HepG2 (cell line): Measurements from ENCODE around the gene DOK5. TPM values are rescaled to one million over a fixed set of nuclear protein-coding genes. Genes with fewer than 3 reads are reported as not detected.
A peak's percentile ranks its signal among the peaks of the same experiment; 100 is the strongest.

Experiments used
- ATAC-seq: fragments of 200-7000 bp; cut with Tn5 transposase; 3 replicates; pipeline ENCODE4 v1.9.1; 2020; ENCODE audit warnings: mild to moderate bottlenecking, moderate library complexity
- BruUV-seq: library from RNA; stranded (reverse); fragments of 400-500 nt; replicated peaks from 2 replicates; lab custom pipeline; 2021; lab: Mats Ljungman, UMichigan
- CTCF ChIA-PET: fragments of 300-600 bp; formaldehyde crosslinking; extraction: SDS; loops from one replicate; lab custom pipeline; 2021; ENCODE audit warnings: low total read pairs, inconsistent platforms, low intra/inter-chr PET ratio; lab: Yijun Ruan, JAX
- POLR2A ChIA-PET: fragments of 350-600 bp; sonication (Branson Sonifier 250); formaldehyde crosslinking; loops from one replicate; lab custom pipeline; 2020; ENCODE audit warnings: antibody characterized with exemption, inconsistent platforms; lab: Yijun Ruan, JAX
- DNase-seq: peaks from one replicate; pipeline ENCODE4 v3.0.0-alpha.2; 2015; ENCODE audit warnings: low spot score
- FAIRE-seq: peaks from 3 replicates; lab custom pipeline; 2011; peaks lifted over from hg19 to GRCh38; lab: Jason Lieb, UNC
- H2AFZ ChIP-seq: one replicate; pipeline ENCODE4 v1.6.1; 2011; ENCODE audit warnings: low read length, inconsistent platforms
- H3K27ac ChIP-seq: fragments of 300-600 bp; 3 replicates; pipeline ENCODE4 v1.8.0; 2011; ENCODE audit warnings: mixed run types, mild to moderate bottlenecking, mixed read lengths, low read length, inconsistent platforms; ENCODE audit not compliant: insufficient read depth; ENCODE audit errors: extremely low read length
- H3K27me3 ChIP-seq, 2 experiments: fragments of 200-600 bp in 1 of 2; 2 replicates in 1 of 2; 3 replicates in 1 of 2; pipeline versions ENCODE4 v1.6.0 to v1.8.0; 2011; ENCODE audit warnings: low read length in 2 of 2, mild to moderate bottlenecking in 2 of 2, moderate library complexity in 2 of 2, inconsistent platforms in 1 of 2; ENCODE audit not compliant: insufficient read depth in 2 of 2, control insufficient read depth in 1 of 2
- H3K36me3 ChIP-seq, 2 experiments: fragments of 200-600 bp in 1 of 2; replicated peaks in 1 of 2; 2 replicates in 1 of 2; 3 replicates in 1 of 2; pipeline versions ENCODE4 v1.5.1 to v1.8.0; 2011; ENCODE audit warnings: low read length in 2 of 2, inconsistent platforms in 1 of 2; ENCODE audit not compliant: insufficient read depth in 2 of 2, control insufficient read depth in 1 of 2
- H3K4me1 ChIP-seq: 2 replicates; pipeline ENCODE4 v1.5.1; 2012; ENCODE audit warnings: low read length, inconsistent platforms; ENCODE audit not compliant: insufficient read depth
- H3K4me2 ChIP-seq: 2 replicates; pipeline ENCODE4 v1.6.0; 2011; ENCODE audit warnings: low read depth, low read length, inconsistent platforms
- H3K4me3 ChIP-seq, 3 experiments: fragments of 200-600 bp in 1 of 3; sonication (generic), shearing (Covaris generic) in 1 of 3; replicated peaks in 1 of 3; 2 replicates each; pipeline ENCODE4 v1.5.1; 2011 to 2016; ENCODE audit warnings: low read length in 3 of 3, inconsistent platforms in 2 of 3, low read depth in 2 of 3, mild to moderate bottlenecking in 2 of 3, control low read depth in 1 of 3, mixed read lengths in 1 of 3; ENCODE audit not compliant: insufficient read depth in 1 of 3
- H3K79me2 ChIP-seq: one replicate; pipeline ENCODE4 v1.6.1; 2011; ENCODE audit warnings: low read length, inconsistent platforms; ENCODE audit not compliant: insufficient read depth
- H3K9ac ChIP-seq: 2 replicates; pipeline ENCODE4 v1.6.0; 2011; ENCODE audit warnings: mild to moderate bottlenecking, low read depth, low read length, inconsistent platforms; ENCODE audit not compliant: insufficient read depth
- H3K9me3 ChIP-seq: 2 replicates; pipeline ENCODE4 v1.5.1; 2012; ENCODE audit warnings: mild to moderate bottlenecking, low read length
- H4K20me1 ChIP-seq: 2 replicates; pipeline ENCODE4 v1.6.0; 2011; ENCODE audit warnings: inconsistent platforms, mild to moderate bottlenecking, low read length, moderate library complexity; ENCODE audit not compliant: insufficient read depth
- ATM ChIP-seq: fragments of 450-650 bp; IDR thresholded peaks from 2 replicates; pipeline ENCODE4 v1.7.1; 2017; ENCODE audit warnings: mild to moderate bottlenecking, borderline replicate concordance
- CREB1 ChIP-seq, 2 experiments: fragments of 450-650 bp in 1 of 2; IDR thresholded peaks; 2 replicates each; pipeline ENCODE4 v1.6.1; 2016 to 2017; ENCODE audit warnings: control low read depth in 1 of 2, mild to moderate bottlenecking in 1 of 2, missing compliant biosample characterization in 1 of 2, missing genetic modification characterization in 1 of 2
- FOXP1 ChIP-seq, 2 experiments: fragments of 450-650 bp in 1 of 2; IDR thresholded peaks; 2 replicates each; pipeline ENCODE4 v1.6.1; 2017 to 2018; ENCODE audit warnings: antibody characterized with exemption in 1 of 2
- KLF11 ChIP-seq: IDR thresholded peaks from 2 replicates; pipeline ENCODE4 v1.6.1; 2016; ENCODE audit warnings: missing compliant biosample characterization
- MAFF ChIP-seq: IDR thresholded peaks from 2 replicates; pipeline ENCODE4 v1.6.1; 2011; ENCODE audit warnings: low read depth, low read length, improper control_type of control experiment
- MAFK ChIP-seq, 2 experiments: IDR thresholded peaks in 1 of 2; conservative IDR thresholded peaks in 1 of 2; 2 replicates each; pipeline ENCODE4 v1.6.1; 2011; ENCODE audit warnings: improper control_type of control experiment in 2 of 2, low read length in 2 of 2
- MAZ ChIP-seq, 2 experiments: sonication (generic) in 1 of 2; formaldehyde crosslinking in 1 of 2; IDR thresholded peaks; 2 replicates each; pipeline versions ENCODE4 v1.5.0 to v1.6.1; 2012 to 2020; ENCODE audit warnings: low read depth in 2 of 2, mild to moderate bottlenecking in 2 of 2, borderline replicate concordance in 1 of 2, improper control_type of control experiment in 1 of 2, low read length in 1 of 2, missing genetic modification reagents in 1 of 2, moderate library complexity in 1 of 2
- TP53 ChIP-seq: sonication (generic); formaldehyde crosslinking; conservative IDR thresholded peaks from 2 replicates; pipeline ENCODE4 v1.4.0; 2020; ENCODE audit warnings: missing genetic modification reagents
- ZBTB7B ChIP-seq: sonication (generic); formaldehyde crosslinking; IDR thresholded peaks from 2 replicates; pipeline ENCODE4 v1.4.0; 2020; ENCODE audit warnings: missing genetic modification reagents
- WGBS: methylation state at CpG from one replicate; pipeline ENCODE4 v1.1.6; 2017; ENCODE audit warnings: low lambda C conversion rate; 5-methylcytosine and 5-hydroxymethylcytosine counted together
- in situ Hi-C: cut with HindIII; loops from 2 replicates; pipeline ENCODE4 v1.10.0; 2017; ENCODE audit warnings: low pct_unique_long_range_greater_than_20kb; ENCODE audit not compliant: extremely low pct_ligation_motif_present
- intact Hi-C: fragments of 100-400 bp; cut with micrococcal nuclease; formaldehyde crosslinking; loops from one replicate; pipeline ENCODE4 v1.10.0; 2022; ENCODE audit not compliant: unreplicated experiment
- polyA plus RNA-seq, 8 experiments: library from polyadenylated mRNA; depleted of rRNA in 3 of 8; stranded (reverse) in 7 of 8; unstranded in 1 of 8; fragments of >200 nt; fragmentation: Illumina TruSeq in 4 of 8; extraction: Trizol in 4 of 8; gene quantifications; 2 replicates each; pipeline versions ENCODE4 v1.2.1 to v1.2.3, GENCODE V29; 2011 to 2016; ENCODE audit warnings: low read depth in 4 of 8, missing spikeins in 1 of 8, mixed read lengths in 1 of 8; ENCODE audit not compliant: insufficient read depth in 1 of 8
- total RNA-seq, 5 experiments: library from RNA; depleted of rRNA; stranded (reverse); fragments of >200 nt; fragmentation: Illumina TruSeq; extraction: Trizol; gene quantifications; 2 replicates each; pipeline ENCODE4 v1.2.3, GENCODE V29; 2016; ENCODE audit warnings: low read depth in 1 of 5
- TF ChIP-seq, protein P1 (sequence below): sonication (generic); formaldehyde crosslinking; IDR thresholded peaks from 2 replicates; pipeline ENCODE4 v1.8.0; 2022; ENCODE audit warnings: low read depth, missing genetic modification reagents
- TF ChIP-seq, protein P2 (sequence below): sonication (generic); formaldehyde crosslinking; IDR thresholded peaks from 2 replicates; pipeline ENCODE4 v1.4.0; 2020; ENCODE audit warnings: missing genetic modification reagents, borderline replicate concordance
- TF ChIP-seq, protein P3 (sequence below): sonication (generic); formaldehyde crosslinking; IDR thresholded peaks from 2 replicates; pipeline ENCODE4 v1.8.0; 2023; ENCODE audit warnings: mild to moderate bottlenecking, missing genetic modification reagents

Gene DOK5
- total and polyA plus RNA-seq, 2 of the 13 experiments (the other 11 are each of a cell fraction or from before 2014, with no cell fraction given), result not detected

DNA sequence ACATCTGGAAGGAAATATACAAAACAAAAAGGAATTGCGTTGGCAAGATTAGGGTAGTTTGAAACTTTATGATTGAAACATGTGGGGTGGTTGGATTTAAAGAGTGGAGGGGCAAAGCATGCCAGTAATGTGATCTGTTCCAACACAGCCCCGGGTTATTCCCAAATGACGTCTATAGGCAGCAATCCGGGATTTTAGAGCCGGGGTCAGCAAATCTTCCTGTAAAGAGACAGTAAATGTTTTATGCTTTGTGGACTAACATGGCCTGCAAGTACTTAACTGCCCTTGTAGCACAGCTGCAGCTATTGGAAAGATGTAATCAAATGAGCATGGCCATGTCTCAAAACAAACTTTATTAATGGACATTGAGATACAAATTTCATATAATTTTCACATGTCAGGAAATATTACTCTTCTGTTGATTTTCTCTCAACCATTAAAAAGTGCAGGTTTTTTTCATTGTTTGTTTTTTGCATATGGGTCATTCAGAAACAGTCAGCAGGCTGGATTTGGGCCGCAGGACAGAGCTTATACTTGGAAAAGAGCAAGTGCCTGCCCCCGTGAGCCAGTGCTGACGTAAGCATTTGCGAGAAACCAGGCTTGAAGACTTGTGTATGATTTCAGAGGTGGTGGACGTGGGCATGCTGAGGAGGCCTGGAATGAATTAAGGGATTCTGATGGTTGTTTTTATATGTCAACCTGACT is 136.5 kb downstream of the DOK5 start:
- peaks cover 0 to 13% of the 10 kb centered on the region in 2 experiments; a peak in 3 of 5 replicates for H3K27me3 ChIP-seq
- H3K27ac ChIP-seq, result no peak overlapping the region
- no TSS peak for BruUV-seq
- no peak for ATAC-seq
- no peak overlapping the region for H3K9ac ChIP-seq
- H3K4me1 ChIP-seq, result no peaks in the 10 kb centered on the region
- ChIA-PET CTCF (no interaction called here), POLR2A (no interaction called here)
- H3K36me3 ChIP-seq, result no peaks in the 10 kb centered on the region
- intact Hi-C loops, result no loop called here
- in situ Hi-C loops, result no loop called here
- no peak overlapping the region for H3K4me2 ChIP-seq
- H3K4me3 ChIP-seq, result no peak overlapping the region
- no peak for DNase-seq
- H3K79me2 ChIP-seq, result no peaks in the 10 kb centered on the region
- no peaks in the 10 kb centered on the region for H4K20me1 ChIP-seq
- TF ChIP-seq CREB1 (IDR thresholded peaks at IDR 0.05), result peak; percentile 42; the same call in 1 of the 2 replicates
- TF ChIP-seq CREB1 (CRISPR knock-in tag; IDR thresholded peaks at IDR 0.05), result no peak
- TF ChIP-seq, protein P1, sequence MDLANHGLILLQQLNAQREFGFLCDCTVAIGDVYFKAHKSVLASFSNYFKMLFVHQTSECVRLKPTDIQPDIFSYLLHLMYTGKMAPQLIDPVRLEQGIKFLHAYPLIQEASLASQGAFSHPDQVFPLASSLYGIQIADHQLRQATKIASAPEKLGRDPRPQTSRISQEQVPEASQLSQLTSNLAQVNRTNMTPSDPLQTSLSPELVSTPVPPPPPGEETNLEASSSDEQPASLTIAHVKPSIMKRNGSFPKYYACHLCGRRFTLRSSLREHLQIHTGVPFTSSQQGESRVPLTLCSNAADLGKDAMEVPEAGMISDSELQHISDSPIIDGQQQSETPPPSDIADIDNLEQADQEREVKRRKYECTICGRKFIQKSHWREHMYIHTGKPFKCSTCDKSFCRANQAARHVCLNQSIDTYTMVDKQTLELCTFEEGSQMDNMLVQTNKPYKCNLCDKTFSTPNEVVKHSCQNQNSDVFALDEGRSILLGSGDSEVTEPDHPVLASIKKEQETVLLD, result no peak
- TF ChIP-seq ZBTB7B (CRISPR knock-in tag), result no peak
- TF ChIP-seq, protein P2, sequence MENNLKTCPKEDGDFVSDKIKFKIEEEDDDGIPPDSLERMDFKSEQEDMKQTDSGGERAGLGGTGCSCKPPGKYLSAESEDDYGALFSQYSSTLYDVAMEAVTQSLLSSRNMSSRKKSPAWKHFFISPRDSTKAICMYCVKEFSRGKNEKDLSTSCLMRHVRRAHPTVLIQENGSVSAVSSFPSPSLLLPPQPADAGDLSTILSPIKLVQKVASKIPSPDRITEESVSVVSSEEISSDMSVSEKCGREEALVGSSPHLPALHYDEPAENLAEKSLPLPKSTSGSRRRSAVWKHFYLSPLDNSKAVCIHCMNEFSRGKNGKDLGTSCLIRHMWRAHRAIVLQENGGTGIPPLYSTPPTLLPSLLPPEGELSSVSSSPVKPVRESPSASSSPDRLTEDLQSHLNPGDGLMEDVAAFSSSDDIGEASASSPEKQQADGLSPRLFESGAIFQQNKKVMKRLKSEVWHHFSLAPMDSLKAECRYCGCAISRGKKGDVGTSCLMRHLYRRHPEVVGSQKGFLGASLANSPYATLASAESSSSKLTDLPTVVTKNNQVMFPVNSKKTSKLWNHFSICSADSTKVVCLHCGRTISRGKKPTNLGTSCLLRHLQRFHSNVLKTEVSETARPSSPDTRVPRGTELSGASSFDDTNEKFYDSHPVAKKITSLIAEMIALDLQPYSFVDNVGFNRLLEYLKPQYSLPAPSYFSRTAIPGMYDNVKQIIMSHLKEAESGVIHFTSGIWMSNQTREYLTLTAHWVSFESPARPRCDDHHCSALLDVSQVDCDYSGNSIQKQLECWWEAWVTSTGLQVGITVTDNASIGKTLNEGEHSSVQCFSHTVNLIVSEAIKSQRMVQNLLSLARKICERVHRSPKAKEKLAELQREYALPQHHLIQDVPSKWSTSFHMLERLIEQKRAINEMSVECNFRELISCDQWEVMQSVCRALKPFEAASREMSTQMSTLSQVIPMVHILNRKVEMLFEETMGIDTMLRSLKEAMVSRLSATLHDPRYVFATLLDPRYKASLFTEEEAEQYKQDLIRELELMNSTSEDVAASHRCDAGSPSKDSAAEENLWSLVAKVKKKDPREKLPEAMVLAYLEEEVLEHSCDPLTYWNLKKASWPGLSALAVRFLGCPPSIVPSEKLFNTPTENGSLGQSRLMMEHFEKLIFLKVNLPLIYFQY (CRISPR knock-in tag), result no peak
- TF ChIP-seq MAFK (conservative IDR thresholded peaks at IDR 0.05 in 1 of 2, IDR thresholded peaks at IDR 0.05 in 1 of 2; ENCODE audit: low read length in 2 of 2), result peak; percentile 85 to 94
- no peak for TF ChIP-seq KLF11 (CRISPR knock-in tag)
- TF ChIP-seq MAFF, result peak; percentile 79
- TF ChIP-seq, protein P3, sequence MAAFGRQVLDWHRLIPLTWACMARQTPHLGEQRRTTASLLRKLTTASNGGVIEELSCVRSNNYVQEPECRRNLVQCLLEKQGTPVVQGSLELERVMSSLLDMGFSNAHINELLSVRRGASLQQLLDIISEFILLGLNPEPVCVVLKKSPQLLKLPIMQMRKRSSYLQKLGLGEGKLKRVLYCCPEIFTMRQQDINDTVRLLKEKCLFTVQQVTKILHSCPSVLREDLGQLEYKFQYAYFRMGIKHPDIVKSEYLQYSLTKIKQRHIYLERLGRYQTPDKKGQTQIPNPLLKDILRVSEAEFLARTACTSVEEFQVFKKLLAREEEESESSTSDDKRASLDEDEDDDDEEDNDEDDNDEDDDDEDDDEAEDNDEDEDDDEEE (CRISPR knock-in tag), result no peak
- no peak for TF ChIP-seq ATM
- TF ChIP-seq MAZ (IDR thresholded peaks at IDR 0.05; ENCODE audit: borderline replicate concordance, low read depth, low read length), result no peak
- no peak for TF ChIP-seq MAZ (CRISPR knock-in tag; IDR thresholded peaks at IDR 0.05; ENCODE audit: low read depth)
- no peak for TF ChIP-seq FOXP1 (IDR thresholded peaks at IDR 0.05)
- TF ChIP-seq FOXP1 (CRISPR knock-in tag; IDR thresholded peaks at IDR 0.05), result no peak
- no peak for TF ChIP-seq TP53 (CRISPR knock-in tag)
- TF ChIP-seq, all 625 proteins: peak for 3
- Histone ChIP-seq H2AFZ (no peak overlapping the region), H3K9me3 (no peaks in the 10 kb centered on the region)
- WGBS, result 5% methylated on average over 10 of the region's 10 CpGs
- no peak for FAIRE-seq
